Measurements from ENCODE around the gene VTI1A. TPM values are rescaled to one million over a fixed set of nuclear protein-coding genes. Genes with fewer than 3 reads are reported as not detected.

The VTI1A gene
- total RNA-seq, 1 donor from 2014 or later, result 33.3 TPM

DNA sequence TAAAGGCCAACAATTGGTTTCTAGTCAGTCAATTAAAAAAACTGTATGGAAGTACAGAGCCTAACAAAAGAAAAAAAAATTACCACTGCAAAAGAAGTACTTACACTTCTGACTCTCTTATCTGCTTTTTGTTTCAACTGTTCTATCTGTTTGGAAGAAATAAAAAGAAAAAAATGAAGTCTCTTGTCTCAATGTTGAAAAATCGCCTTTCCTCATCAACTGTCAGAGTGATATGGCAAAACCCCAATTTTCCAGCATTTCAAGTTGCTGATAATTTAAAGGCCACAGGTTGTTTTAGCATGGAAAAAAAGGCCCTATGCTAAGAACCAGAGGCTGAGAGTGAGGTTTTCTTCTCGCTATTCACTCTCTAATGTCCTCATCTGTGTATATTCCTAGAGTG is 13.9 kb upstream of the VTI1A start:
- no peak overlapping the region for H3K4me3 ChIP-seq (ENCODE audit: insufficient read depth, low read depth, low read length)
- Mint-ChIP-seq H3K4me3 (ENCODE audit: unreplicated experiment) (no peak overlapping the region), H3K27me3 (ENCODE audit: low read depth, unreplicated experiment) (no peaks in the 10 kb centered on the region), H3K4me1 (ENCODE audit: low read depth, unreplicated experiment) (no peaks in the 10 kb centered on the region), H3K36me3 (ENCODE audit: low read depth, unreplicated experiment) (peaks cover 5% of the 10 kb centered on the region), H3K27ac (ENCODE audit: unreplicated experiment) (no peak overlapping the region), H3K9me3 (ENCODE audit: unreplicated experiment) (no peaks in the 10 kb centered on the region)
- no peak for TF ChIP-seq EZH2 (IDR thresholded peaks at IDR 0.05; ENCODE audit: insufficient read depth, low read length)
- TF ChIP-seq, protein P1, sequence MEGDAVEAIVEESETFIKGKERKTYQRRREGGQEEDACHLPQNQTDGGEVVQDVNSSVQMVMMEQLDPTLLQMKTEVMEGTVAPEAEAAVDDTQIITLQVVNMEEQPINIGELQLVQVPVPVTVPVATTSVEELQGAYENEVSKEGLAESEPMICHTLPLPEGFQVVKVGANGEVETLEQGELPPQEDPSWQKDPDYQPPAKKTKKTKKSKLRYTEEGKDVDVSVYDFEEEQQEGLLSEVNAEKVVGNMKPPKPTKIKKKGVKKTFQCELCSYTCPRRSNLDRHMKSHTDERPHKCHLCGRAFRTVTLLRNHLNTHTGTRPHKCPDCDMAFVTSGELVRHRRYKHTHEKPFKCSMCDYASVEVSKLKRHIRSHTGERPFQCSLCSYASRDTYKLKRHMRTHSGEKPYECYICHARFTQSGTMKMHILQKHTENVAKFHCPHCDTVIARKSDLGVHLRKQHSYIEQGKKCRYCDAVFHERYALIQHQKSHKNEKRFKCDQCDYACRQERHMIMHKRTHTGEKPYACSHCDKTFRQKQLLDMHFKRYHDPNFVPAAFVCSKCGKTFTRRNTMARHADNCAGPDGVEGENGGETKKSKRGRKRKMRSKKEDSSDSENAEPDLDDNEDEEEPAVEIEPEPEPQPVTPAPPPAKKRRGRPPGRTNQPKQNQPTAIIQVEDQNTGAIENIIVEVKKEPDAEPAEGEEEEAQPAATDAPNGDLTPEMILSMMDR (IDR thresholded peaks at IDR 0.05; ENCODE audit: insufficient read depth, low read depth, low read length), result no peak
- H3K4me2 ChIP-seq (ENCODE audit: low read length), result no peak overlapping the region
- no peak overlapping the region for H3K27ac ChIP-seq (ENCODE audit: low read depth, low read length)
- H3K9ac ChIP-seq (ENCODE audit: low read length), result no peak overlapping the region
- no peak for FAIRE-seq
- DNase-seq (ENCODE audit: low read depth), result no peak
- H3K4me1 ChIP-seq (ENCODE audit: insufficient read depth, low read length), result no peaks in the 10 kb centered on the region
- H3K27me3 ChIP-seq (ENCODE audit: insufficient read depth, low read length), result no peaks in the 10 kb centered on the region
- H3K36me3 ChIP-seq (ENCODE audit: insufficient read depth, low read length), result peaks cover 48% of the 10 kb centered on the region
- H4K20me1 ChIP-seq (ENCODE audit: insufficient read depth, low read length), result no peaks in the 10 kb centered on the region
- no peaks in the 10 kb centered on the region for H3K9me3 ChIP-seq (ENCODE audit: insufficient read depth, low read depth, low read length)
- H2AFZ ChIP-seq (ENCODE audit: low read depth, low read length), result no peak overlapping the region
- no peaks in the 10 kb centered on the region for H3K79me2 ChIP-seq (ENCODE audit: insufficient read depth, low read length)

DNA sequence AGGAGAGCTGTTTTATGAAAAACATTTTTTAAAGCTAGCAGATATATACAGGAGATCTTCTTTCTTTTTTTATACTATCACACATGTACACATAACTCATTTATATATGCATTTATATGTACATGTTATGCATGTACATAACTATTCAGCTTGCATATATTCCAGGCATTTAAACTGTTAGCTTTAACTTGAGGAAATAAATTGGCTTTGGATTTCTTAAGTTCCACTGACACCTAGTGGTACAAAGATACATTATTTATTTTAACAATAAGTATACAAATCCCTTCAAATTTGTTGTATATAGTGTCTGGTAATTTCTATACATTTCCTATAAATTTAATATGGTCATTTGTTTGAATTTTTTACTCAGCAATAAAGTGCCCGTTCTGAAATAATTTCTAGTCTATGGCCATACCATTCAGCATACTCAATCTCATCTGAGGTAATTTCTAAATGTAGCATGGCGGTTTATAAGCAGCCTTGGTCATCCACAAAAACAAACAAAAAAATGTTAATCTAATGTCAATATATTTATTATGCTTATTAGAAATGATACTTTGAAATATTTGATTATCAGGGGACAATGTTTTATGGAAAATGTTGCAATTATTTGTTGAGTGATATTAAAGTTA is 11.9 kb upstream of the VTI1A start:
- H3K4me3 ChIP-seq (ENCODE audit: insufficient read depth, low read depth, low read length), result no peak overlapping the region
- no peak overlapping the region for H3K27ac ChIP-seq (ENCODE audit: low read depth, low read length)
- no peaks in the 10 kb centered on the region for H3K9me3 Mint-ChIP-seq (ENCODE audit: unreplicated experiment)
- no peaks in the 10 kb centered on the region for H3K79me2 ChIP-seq (ENCODE audit: insufficient read depth, low read length)
- H3K4me1 ChIP-seq (ENCODE audit: insufficient read depth, low read length), result no peaks in the 10 kb centered on the region
- H3K36me3 Mint-ChIP-seq (ENCODE audit: low read depth, unreplicated experiment), result no peaks in the 10 kb centered on the region
- no peaks in the 10 kb centered on the region for H3K4me1 Mint-ChIP-seq (ENCODE audit: low read depth, unreplicated experiment)
- no peaks in the 10 kb centered on the region for H3K9me3 ChIP-seq (ENCODE audit: insufficient read depth, low read depth, low read length)
- no peak overlapping the region for H2AFZ ChIP-seq (ENCODE audit: low read depth, low read length)
- H3K4me2 ChIP-seq (ENCODE audit: low read length), result no peak overlapping the region
- TF ChIP-seq EZH2 (IDR thresholded peaks at IDR 0.05; ENCODE audit: insufficient read depth, low read length), result no peak
- TF ChIP-seq, protein P1 (IDR thresholded peaks at IDR 0.05; ENCODE audit: insufficient read depth, low read depth, low read length), result peak; percentile 31
- H3K9ac ChIP-seq (ENCODE audit: low read length), result no peak overlapping the region
- H3K27ac Mint-ChIP-seq (ENCODE audit: unreplicated experiment), result no peak overlapping the region
- DNase-seq (ENCODE audit: low read depth) (peak; percentile 15), FAIRE-seq (no peak)
- H3K27me3 Mint-ChIP-seq (ENCODE audit: low read depth, unreplicated experiment), result no peaks in the 10 kb centered on the region
- H3K27me3 ChIP-seq (ENCODE audit: insufficient read depth, low read length), result no peaks in the 10 kb centered on the region
- no peaks in the 10 kb centered on the region for H4K20me1 ChIP-seq (ENCODE audit: insufficient read depth, low read length)
- H3K36me3 ChIP-seq (ENCODE audit: insufficient read depth, low read length), result peaks cover 45% of the 10 kb centered on the region
- no peak overlapping the region for H3K4me3 Mint-ChIP-seq (ENCODE audit: unreplicated experiment)

DNA sequence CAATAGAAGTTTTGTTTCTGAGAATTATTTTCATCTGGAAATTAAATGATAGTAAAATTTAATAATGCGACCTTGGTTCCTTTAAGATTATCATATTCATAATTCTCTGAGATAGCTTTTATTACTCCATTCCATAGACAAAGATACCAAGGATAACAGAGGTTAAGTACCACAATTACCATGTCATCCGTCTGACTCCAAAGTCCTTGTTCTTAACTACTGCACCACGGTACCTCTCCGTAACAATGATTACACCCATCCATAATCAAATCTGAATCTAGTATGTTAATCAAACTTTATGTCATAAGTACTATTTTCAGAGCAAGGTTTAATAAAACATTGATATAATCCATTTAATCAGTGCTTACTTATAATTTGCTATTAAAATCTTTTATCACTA is 8.7 kb upstream of the VTI1A start:
- H3K4me1 Mint-ChIP-seq (ENCODE audit: low read depth, unreplicated experiment), result no peaks in the 10 kb centered on the region
- Histone ChIP-seq H3K4me3 (ENCODE audit: insufficient read depth, low read depth, low read length) (no peak overlapping the region), H3K79me2 (ENCODE audit: insufficient read depth, low read length) (no peaks in the 10 kb centered on the region), H3K4me1 (ENCODE audit: insufficient read depth, low read length) (no peaks in the 10 kb centered on the region), H3K9ac (ENCODE audit: low read length) (no peak overlapping the region), H3K4me2 (ENCODE audit: low read length) (no peak overlapping the region), H2AFZ (ENCODE audit: low read depth, low read length) (no peak overlapping the region), H3K9me3 (ENCODE audit: insufficient read depth, low read depth, low read length) (no peaks in the 10 kb centered on the region), H3K27me3 (ENCODE audit: insufficient read depth, low read length) (no peaks in the 10 kb centered on the region), H4K20me1 (ENCODE audit: insufficient read depth, low read length) (no peaks in the 10 kb centered on the region), H3K36me3 (ENCODE audit: insufficient read depth, low read length) (peaks cover 29% of the 10 kb centered on the region), H3K27ac (ENCODE audit: low read depth, low read length) (no peak overlapping the region)
- no peak overlapping the region for H3K4me3 Mint-ChIP-seq (ENCODE audit: unreplicated experiment)
- no peak for TF ChIP-seq EZH2 (IDR thresholded peaks at IDR 0.05; ENCODE audit: insufficient read depth, low read length)
- TF ChIP-seq, protein P1 (IDR thresholded peaks at IDR 0.05; ENCODE audit: insufficient read depth, low read depth, low read length), result no peak
- H3K9me3 Mint-ChIP-seq (ENCODE audit: unreplicated experiment), result no peaks in the 10 kb centered on the region
- no peaks in the 10 kb centered on the region for H3K27me3 Mint-ChIP-seq (ENCODE audit: low read depth, unreplicated experiment)
- peaks cover 3% of the 10 kb centered on the region for H3K36me3 Mint-ChIP-seq (ENCODE audit: low read depth, unreplicated experiment)
- DNase-seq (ENCODE audit: low read depth) (no peak), FAIRE-seq (no peak)
- H3K27ac Mint-ChIP-seq (ENCODE audit: unreplicated experiment), result no peak overlapping the region

All from astrocyte (in vitro differentiated cells and primary cell).